H1 (cell line): ENCODE data around the gene MFNG. TPM values are rescaled to one million over a fixed set of nuclear protein-coding genes. Genes with fewer than 3 reads are reported as not detected.
A peak's percentile ranks its signal among the peaks of the same experiment; 100 is the strongest.

Source experiments
- CBX5 ChIP-seq: fragments of 300-800, 300-1000 bp; sonication (generic); IDR thresholded peaks from 2 replicates; pipeline ENCODE4 v1.7.1; 2016; ENCODE audit warnings: antibody characterized with exemption, low read length, low read depth
- CHD1 ChIP-seq: IDR thresholded peaks from 2 replicates; pipeline ENCODE4 v1.6.1; 2012; ENCODE audit warnings: low read depth, low read length, improper control_type of control experiment
- CHD7 ChIP-seq: fragments of 300-600 bp; sonication (generic); IDR thresholded peaks from 2 replicates; pipeline ENCODE4 v1.7.1; 2012; ENCODE audit warnings: low read length, moderate library complexity, mild to moderate bottlenecking, inconsistent platforms; ENCODE audit not compliant: insufficient replicate concordance
- HDAC2 ChIP-seq, 2 experiments: fragments of 300-600 bp in 1 of 2; sonication (generic) in 1 of 2; IDR thresholded peaks; 2 replicates each; pipeline ENCODE4 v1.6.1; 2011 to 2012; ENCODE audit warnings: low read depth in 2 of 2, low read length in 2 of 2, mild to moderate bottlenecking in 2 of 2, moderate library complexity in 2 of 2, borderline replicate concordance in 1 of 2, inconsistent platforms in 1 of 2
- HDAC6 ChIP-seq: IDR thresholded peaks from one replicate; pipeline ENCODE4 v1.7.1; 2012; ENCODE audit warnings: low read depth, mild to moderate bottlenecking, inconsistent platforms, low read length, moderate library complexity
- PHF8 ChIP-seq: fragments of 200-600 bp; sonication (generic); conservative IDR thresholded peaks from 2 replicates; pipeline ENCODE4 v1.7.1; 2012; ENCODE audit warnings: low read depth, mild to moderate bottlenecking, inconsistent platforms, low read length, moderate library complexity
- POLR2A ChIP-seq, 2 experiments: IDR thresholded peaks; 1 replicate in 1 of 2; 2 replicates in 1 of 2; pipeline ENCODE4 v1.6.1; 2011; ENCODE audit warnings: low read depth in 2 of 2, low read length in 2 of 2, mild to moderate bottlenecking in 2 of 2; ENCODE audit errors: control extremely low read depth in 1 of 2
- SAP30 ChIP-seq: fragments of 300-600 bp; sonication (generic); IDR thresholded peaks from 2 replicates; pipeline ENCODE4 v1.7.1; 2012; ENCODE audit warnings: low read length, moderate library complexity, mild to moderate bottlenecking, inconsistent platforms; ENCODE audit not compliant: insufficient read depth, insufficient replicate concordance
- SP1 ChIP-seq: IDR thresholded peaks from 2 replicates; pipeline ENCODE4 v1.6.1; 2011; ENCODE audit warnings: low read depth, low read length
- TCF12 ChIP-seq: IDR thresholded peaks from 2 replicates; pipeline ENCODE4 v1.6.1; 2011; ENCODE audit warnings: low read depth, mild to moderate bottlenecking, low read length
- TEAD4 ChIP-seq: IDR thresholded peaks from 2 replicates; pipeline ENCODE4 v1.6.1; 2012; ENCODE audit warnings: low read depth, low read length, inconsistent platforms, mixed read lengths
- polyA plus RNA-seq, 7 experiments: library from polyadenylated mRNA; depleted of rRNA in 3 of 7; stranded (reverse) in 5 of 7; unstranded in 2 of 7; fragments of >200 nt in 5 of 7; fragments of 200-250 nt in 2 of 7; gene quantifications; 1 replicate in 5 of 7; 2 replicates in 1 of 7; 4 replicates in 1 of 7; pipeline versions ENCODE4 v1.2.1 to v1.2.3, GENCODE V29; 2011 to 2013; ENCODE audit warnings: missing spikeins in 2 of 7, mixed read lengths in 2 of 7
- total RNA-seq: library from RNA; stranded (reverse); fragmentation: NEBNext Ultra II Directional; extraction: Animal tissue kit (Norgen Biotek cat#: 25700); gene quantifications from 2 replicates; pipeline ENCODE4 v1.2.1, GENCODE V29; 2021

MFNG gene
- total and polyA plus RNA-seq, 2 of the 8 experiments (the other 6 are each of a cell fraction or from before 2014, with no cell fraction given) = 1.7 to 5.5 TPM

- no peak for TF ChIP-seq CHD7
- TF ChIP-seq POLR2A (IDR thresholded peaks at IDR 0.05; ENCODE audit: control extremely low read depth in 1 of 2, low read depth in 2 of 2, low read length in 2 of 2) = no peak
- no peak for TF ChIP-seq SP1
- no peak for TF ChIP-seq TCF12
- no peak for TF ChIP-seq HDAC6
- no peak for TF ChIP-seq CBX5
- TF ChIP-seq HDAC2 (IDR thresholded peaks at IDR 0.05; ENCODE audit: borderline replicate concordance in 1 of 2, low read depth in 2 of 2, low read length in 2 of 2) = no peak
- 0 out of 2 replicates have a peak, but pooled peaks have one; percentile 33 for TF ChIP-seq PHF8
- TF ChIP-seq TEAD4 = no peak
- no peak for TF ChIP-seq CHD1
- TF ChIP-seq SAP30 = no peak
Observed at GRCh38 chr22:37419969-37420685, 66.1 kb downstream of the MFNG start (continued).
